Tibial nerve (tissue), 4 donors: ENCODE data around the gene PEA15. TPM values are rescaled to one million over a fixed set of nuclear protein-coding genes. Genes with fewer than 3 reads are reported as not detected.

Experiments used
- DNase-seq, 2 donors: peaks; one replicate each; pipeline ENCODE4 v3.0.0-alpha.2; 2019; ENCODE audit warnings: low spot score in 2 of 2
- H3K27ac ChIP-seq, 4 donors: fragments of 200-600 bp; sonication (generic) in 3 of 4; one replicate each; pipeline ENCODE4 v1.5.1; 2017 to 2019; ENCODE audit warnings: mild to moderate bottlenecking in 1 of 4
- H3K27me3 ChIP-seq, 2 donors: fragments of 200-600 bp; sonication (generic) in 1 of 2; one replicate each; pipeline versions ENCODE4 v1.5.1 to v1.6.0; 2017 to 2019
- H3K36me3 ChIP-seq, 3 donors: fragments of 200-600 bp; sonication (generic); one replicate each; pipeline ENCODE4 v1.5.1; 2018 to 2019
- H3K4me1 ChIP-seq, 4 donors: fragments of 200-600 bp; sonication (generic) in 3 of 4; one replicate each; pipeline ENCODE4 v1.5.1; 2017 to 2019
- H3K4me3 ChIP-seq, 4 donors: fragments of 200-600 bp; sonication (generic) in 3 of 4; one replicate each; pipeline ENCODE4 v1.5.1; 2017 to 2019; ENCODE audit warnings: mild to moderate bottlenecking in 1 of 4, moderate library complexity in 1 of 4
- H3K9me3 ChIP-seq, 4 donors: fragments of 200-600 bp; sonication (generic) in 3 of 4; one replicate each; pipeline ENCODE4 v1.5.1; 2017 to 2019
- EP300 ChIP-seq, 2 donors: sonication (generic); formaldehyde crosslinking; IDR thresholded peaks; one replicate each; pipeline ENCODE4 v1.6.1; 2017; ENCODE audit warnings: antibody characterized with exemption in 2 of 2, mild to moderate bottlenecking in 1 of 2
- POLR2A ChIP-seq, 2 donors: fragments of 450-650 bp; IDR thresholded peaks; one replicate each; pipeline ENCODE4 v1.6.1; 2017; ENCODE audit warnings: antibody characterized with exemption in 2 of 2, mild to moderate bottlenecking in 2 of 2, moderate library complexity in 2 of 2
- WGBS, 2 donors: methylation state at CpG; one replicate each; pipeline ENCODE4 v1.1.5; 2018; 5-methylcytosine and 5-hydroxymethylcytosine counted together
- total RNA-seq, 4 donors: library from RNA; depleted of rRNA; stranded (reverse); fragments of >200 nt; gene quantifications; one replicate each; pipeline ENCODE4 v1.1.0, GENCODE V29; 2016
- TF ChIP-seq, protein P1 (sequence below), 5 experiments: fragments of 200-600 bp in 3 of 5; fragments of 450-650 bp in 2 of 5; sonication (generic) in 3 of 5; IDR thresholded peaks; one replicate each; pipeline ENCODE4 v1.5.1; 2016 to 2019; ENCODE audit warnings: antibody characterized with exemption in 5 of 5, mild to moderate bottlenecking in 3 of 5, moderate library complexity in 2 of 5

Gene PEA15
- total RNA-seq, 4 donors from 2014 or later = 144 to 154 (median 147) TPM

- 28 to 34% methylated on average over 15 to 16 of the region's 16 CpGs for WGBS, 2 donors
- Histone ChIP-seq H3K27me3 (no peaks in the 10 kb centered on the region), H3K36me3 (no peaks in the 10 kb centered on the region), H3K9me3 (no peaks in the 10 kb centered on the region), H3K4me1 (peaks cover 0 to 25% (median 4%) of the 10 kb centered on the region in 4 donors), H3K4me3 (no peak overlapping the region), H3K27ac (no peak overlapping the region)
- TF ChIP-seq EP300 (IDR thresholded peaks at IDR 0.05) (peak in 1 of 2 donors; percentile 27), POLR2A (IDR thresholded peaks at IDR 0.05) (no peak)
- TF ChIP-seq, protein P1, sequence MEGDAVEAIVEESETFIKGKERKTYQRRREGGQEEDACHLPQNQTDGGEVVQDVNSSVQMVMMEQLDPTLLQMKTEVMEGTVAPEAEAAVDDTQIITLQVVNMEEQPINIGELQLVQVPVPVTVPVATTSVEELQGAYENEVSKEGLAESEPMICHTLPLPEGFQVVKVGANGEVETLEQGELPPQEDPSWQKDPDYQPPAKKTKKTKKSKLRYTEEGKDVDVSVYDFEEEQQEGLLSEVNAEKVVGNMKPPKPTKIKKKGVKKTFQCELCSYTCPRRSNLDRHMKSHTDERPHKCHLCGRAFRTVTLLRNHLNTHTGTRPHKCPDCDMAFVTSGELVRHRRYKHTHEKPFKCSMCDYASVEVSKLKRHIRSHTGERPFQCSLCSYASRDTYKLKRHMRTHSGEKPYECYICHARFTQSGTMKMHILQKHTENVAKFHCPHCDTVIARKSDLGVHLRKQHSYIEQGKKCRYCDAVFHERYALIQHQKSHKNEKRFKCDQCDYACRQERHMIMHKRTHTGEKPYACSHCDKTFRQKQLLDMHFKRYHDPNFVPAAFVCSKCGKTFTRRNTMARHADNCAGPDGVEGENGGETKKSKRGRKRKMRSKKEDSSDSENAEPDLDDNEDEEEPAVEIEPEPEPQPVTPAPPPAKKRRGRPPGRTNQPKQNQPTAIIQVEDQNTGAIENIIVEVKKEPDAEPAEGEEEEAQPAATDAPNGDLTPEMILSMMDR (IDR thresholded peaks at IDR 0.05) = peak; percentile 86 to 98 (median 97)
- peak; percentile 80 to 94 for DNase-seq
These were observed 11.9 kb upstream of the PEA15 start for GRCh38 chr1:160193091-160193819.

DNA sequence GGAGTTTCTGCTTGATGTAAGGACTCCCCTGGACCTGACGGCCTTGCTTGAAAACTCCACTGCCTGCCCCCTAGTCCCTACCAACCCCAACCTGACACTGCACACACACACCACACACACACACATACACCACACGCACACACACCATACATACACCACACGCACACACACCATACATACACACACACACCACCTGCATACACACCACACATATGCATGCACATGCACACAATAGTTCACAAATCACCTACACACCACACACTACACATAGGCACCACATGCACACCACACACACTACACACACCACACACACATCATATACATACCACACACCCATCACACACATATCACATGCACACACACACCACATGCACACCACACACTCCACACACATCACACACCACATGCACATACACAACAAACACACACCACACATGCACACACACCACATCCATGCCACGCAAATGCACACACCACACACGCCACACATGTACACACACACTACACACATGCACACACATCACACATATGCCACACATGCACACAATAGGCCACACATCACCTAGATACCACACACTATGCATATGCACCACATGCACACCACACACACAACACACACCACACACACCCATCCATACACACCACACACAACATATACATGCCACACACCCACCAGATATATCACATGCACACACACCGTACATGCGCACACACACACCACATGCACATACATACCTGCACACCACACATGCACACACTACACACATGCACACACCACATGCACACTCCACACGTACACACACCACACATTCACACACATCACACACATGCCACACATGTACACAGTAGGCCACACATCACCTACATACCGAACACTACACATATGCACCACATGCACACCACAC, 11.1 kb upstream of the PEA15 start:
- no peaks in the 10 kb centered on the region for H3K27me3 ChIP-seq
- WGBS, 2 donors = 80 to 83% methylated on average over 9 of the region's 9 CpGs
- no peak overlapping the region for H3K27ac ChIP-seq
- TF ChIP-seq, protein P1 (IDR thresholded peaks at IDR 0.05) = no peak
- no peak for TF ChIP-seq EP300 (IDR thresholded peaks at IDR 0.05)
- TF ChIP-seq POLR2A (IDR thresholded peaks at IDR 0.05) = no peak
- H3K4me3 ChIP-seq = no peak overlapping the region
- no peaks in the 10 kb centered on the region for H3K36me3 ChIP-seq
- no peak for DNase-seq
- no peaks in the 10 kb centered on the region for H3K9me3 ChIP-seq
- H3K4me1 ChIP-seq = peaks cover 0 to 25% (median 4%) of the 10 kb centered on the region in 4 donors

- no peak for TF ChIP-seq EP300 (IDR thresholded peaks at IDR 0.05)
- TF ChIP-seq POLR2A (IDR thresholded peaks at IDR 0.05) = no peak
- TF ChIP-seq, protein P1 (IDR thresholded peaks at IDR 0.05) = no peak
- Histone ChIP-seq H3K9me3 (no peaks in the 10 kb centered on the region), H3K4me1 (peaks cover 0 to 19% (median 3%) of the 10 kb centered on the region in 4 donors), H3K27ac (no peak overlapping the region), H3K4me3 (no peak overlapping the region), H3K27me3 (no peaks in the 10 kb centered on the region), H3K36me3 (no peaks in the 10 kb centered on the region)
- DNase-seq = no peak
- 77 to 79% methylated on average over 2 of the region's 2 CpGs for WGBS, 2 donors
These were observed 10.5 kb upstream of the PEA15 start for GRCh38 chr1:160194737-160195059.

DNA sequence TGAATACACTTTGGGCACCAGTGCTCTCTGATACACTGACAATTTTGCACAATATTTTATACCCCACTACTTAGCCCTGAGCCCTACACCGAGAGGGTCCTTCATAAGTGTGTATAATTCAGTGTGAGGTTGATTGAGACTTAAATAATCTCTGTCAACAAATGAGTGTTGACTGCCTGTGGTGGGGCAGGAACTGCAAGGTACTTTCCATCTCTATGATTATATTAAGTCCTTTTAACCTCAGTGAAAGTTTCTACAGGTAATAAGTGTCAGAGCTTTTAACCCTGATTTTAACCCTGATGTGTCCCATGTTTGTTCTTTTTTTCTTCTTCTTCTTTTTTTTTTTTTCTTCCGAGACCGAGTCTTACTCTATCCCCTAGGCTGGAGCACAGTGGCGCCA, 9.0 kb upstream of the PEA15 start:
- TF ChIP-seq EP300 (IDR thresholded peaks at IDR 0.05) (no peak), POLR2A (IDR thresholded peaks at IDR 0.05) (no peak)
- TF ChIP-seq, protein P1 (IDR thresholded peaks at IDR 0.05) = no peak
- Histone ChIP-seq H3K9me3 (no peaks in the 10 kb centered on the region), H3K27me3 (no peaks in the 10 kb centered on the region), H3K4me3 (no peak overlapping the region), H3K4me1 (peaks cover 0 to 12% (median 0%) of the 10 kb centered on the region in 4 donors), H3K36me3 (no peaks in the 10 kb centered on the region), H3K27ac (no peak overlapping the region)
- WGBS, 2 donors = 85 to 89% methylated on average over 4 of the region's 4 CpGs
- no peak for DNase-seq

GRCh38 chr1:160197231-160197630, 8.0 kb upstream of the PEA15 start:
- H3K4me3 ChIP-seq = no peak overlapping the region
- WGBS, 2 donors = 86% methylated on average over 4 of the region's 4 CpGs
- no peaks in the 10 kb centered on the region for H3K9me3 ChIP-seq
- no peak for DNase-seq
- no peaks in the 10 kb centered on the region for H3K36me3 ChIP-seq
- TF ChIP-seq EP300 (IDR thresholded peaks at IDR 0.05) = no peak
- TF ChIP-seq, protein P1 (IDR thresholded peaks at IDR 0.05) = no peak
- H3K4me1 ChIP-seq = peaks cover 0 to 12% (median 0%) of the 10 kb centered on the region in 4 donors
- H3K27me3 ChIP-seq = no peaks in the 10 kb centered on the region
- H3K27ac ChIP-seq = no peak overlapping the region
